Measurements from ENCODE around the gene GNG14. TPM values are rescaled to one million over a fixed set of nuclear protein-coding genes. Genes with fewer than 3 reads are reported as not detected.
A peak's percentile ranks its signal among the peaks of the same experiment; 100 is the strongest.
"Not testable (repeated sequence)": the region's sequence is repeated elsewhere in the genome, so short reads cannot be mapped to it uniquely, and the experiment has no call there.

The GNG14 gene
- total RNA-seq, 1 donor from 2014 or later: 0.85 TPM

GRCh38 chr19:12723641-12724426 lies 36.0 kb downstream of the GNG14 start, which contains the start of gene TNPO2:
Gene TNPO2 (minus strand): TSS chr19:12723932. CDS start chr19:12720977, 2,955 bp downstream.
- Mint-ChIP-seq H3K27me3 (no peaks in the 10 kb centered on the region), H3K4me1 (ENCODE audit: unreplicated experiment) (peaks cover 23% of the 10 kb centered on the region), H3K27ac (peak within 1 kb of the TSS; percentile 95), H3K9me3 (no peaks in the 10 kb centered on the region), H3K4me3 (peak within 1 kb of the TSS; percentile 96), H3K36me3 (peaks cover 7% of the 10 kb centered on the region)
- no peak for TF ChIP-seq CTCF (conservative IDR thresholded peaks at IDR 0.05)
- DNase-seq (ENCODE audit: extremely low spot score, unreplicated experiment): peak; percentile 83

- not testable (repeated sequence) for DNase-seq (ENCODE audit: extremely low spot score, unreplicated experiment); H3K9me3 Mint-ChIP-seq; H3K27me3 Mint-ChIP-seq; H3K27ac Mint-ChIP-seq
- Mint-ChIP-seq H3K4me3 (peak overlapping the region; percentile 31), H3K4me1 (ENCODE audit: unreplicated experiment) (peaks cover 20% of the 10 kb centered on the region), H3K36me3 (peaks cover 15% of the 10 kb centered on the region)
Measured at GRCh38 chr19:12725612-12726011, 37.8 kb downstream of the GNG14 start.

GRCh38 chr19:12726988-12727316 lies 39.2 kb downstream of the GNG14 start:
- H3K9me3 Mint-ChIP-seq: no peaks in the 10 kb centered on the region
- DNase-seq (ENCODE audit: extremely low spot score, unreplicated experiment): no peak
- no peak for TF ChIP-seq CTCF (conservative IDR thresholded peaks at IDR 0.05)
- H3K4me3 Mint-ChIP-seq: no peak overlapping the region
- H3K36me3 Mint-ChIP-seq: peaks cover 12% of the 10 kb centered on the region
- peak overlapping the region; percentile 33 for H3K27ac Mint-ChIP-seq
- peaks cover 12% of the 10 kb centered on the region for H3K4me1 Mint-ChIP-seq (ENCODE audit: unreplicated experiment)
- H3K27me3 Mint-ChIP-seq: no peaks in the 10 kb centered on the region

GRCh38 chr19:12727745-12728433 lies 40.1 kb downstream of the GNG14 start:
- peaks cover 12% of the 10 kb centered on the region for H3K36me3 Mint-ChIP-seq
- H3K27me3 Mint-ChIP-seq: no peaks in the 10 kb centered on the region
- no peaks in the 10 kb centered on the region for H3K9me3 Mint-ChIP-seq
- DNase-seq (ENCODE audit: extremely low spot score, unreplicated experiment): no peak
- no peak for TF ChIP-seq CTCF (conservative IDR thresholded peaks at IDR 0.05)
- no peak overlapping the region for H3K27ac Mint-ChIP-seq
- no peak overlapping the region for H3K4me3 Mint-ChIP-seq
- peaks cover 14% of the 10 kb centered on the region for H3K4me1 Mint-ChIP-seq (ENCODE audit: unreplicated experiment)

GRCh38 chr19:12730064-12730463 lies 42.3 kb downstream of the GNG14 start:
- no peak for TF ChIP-seq CTCF (conservative IDR thresholded peaks at IDR 0.05)
- Mint-ChIP-seq H3K36me3 (peaks cover 15% of the 10 kb centered on the region), H3K4me3 (peak overlapping the region; percentile 38), H3K4me1 (ENCODE audit: unreplicated experiment) (peaks cover 16% of the 10 kb centered on the region), H3K9me3 (no peaks in the 10 kb centered on the region), H3K27ac (no peak overlapping the region), H3K27me3 (no peaks in the 10 kb centered on the region)
- no peak for DNase-seq (ENCODE audit: extremely low spot score, unreplicated experiment)

- Mint-ChIP-seq H3K27me3 (no peaks in the 10 kb centered on the region), H3K36me3 (peaks cover 15% of the 10 kb centered on the region), H3K4me3 (no peak overlapping the region), H3K27ac (no peak overlapping the region), H3K4me1 (ENCODE audit: unreplicated experiment) (peaks cover 15% of the 10 kb centered on the region), H3K9me3 (no peaks in the 10 kb centered on the region)
- no peak for DNase-seq (ENCODE audit: extremely low spot score, unreplicated experiment)
- no peak for TF ChIP-seq CTCF (conservative IDR thresholded peaks at IDR 0.05)
Measured at GRCh38 chr19:12731337-12731736, 43.5 kb downstream of the GNG14 start.

Data from type B pancreatic cell (in vitro differentiated cells).